DND-41 (cell line): ENCODE results near the gene LMO3.

Experiments used
- ATAC-seq: fragments of 200-7000 bp; cut with Tn5 transposase; 3 replicates; pipeline ENCODE4 v1.9.1; 2021; ENCODE audit warnings: low read depth; ENCODE audit not compliant: insufficient read depth
- DNase-seq: peaks from one replicate; pipeline ENCODE4 v3.0.0-alpha.2; 2020
- H2AFZ ChIP-seq: 2 replicates; pipeline ENCODE4 v1.6.0; 2012; ENCODE audit warnings: low read depth, low read length
- H3K27ac ChIP-seq: 2 replicates; pipeline ENCODE4 v1.5.1; 2012; ENCODE audit warnings: low read length, inconsistent platforms
- H3K27me3 ChIP-seq: fragments of 200-600 bp; sonication (generic); 2 replicates; pipeline ENCODE4 v1.6.0; 2012; ENCODE audit warnings: low read length, mild to moderate bottlenecking, inconsistent platforms; ENCODE audit not compliant: insufficient read depth, poor library complexity
- H3K36me3 ChIP-seq: 2 replicates; pipeline ENCODE4 v1.5.1; 2012; ENCODE audit warnings: low read length, inconsistent platforms; ENCODE audit not compliant: insufficient read depth
- H3K4me1 ChIP-seq: 2 replicates; pipeline ENCODE4 v1.5.1; 2012; ENCODE audit warnings: mild to moderate bottlenecking, low read length; ENCODE audit not compliant: insufficient read depth
- H3K4me2 ChIP-seq: 2 replicates; pipeline ENCODE4 v1.6.0; 2012; ENCODE audit warnings: mild to moderate bottlenecking, moderate library complexity, low read length, inconsistent platforms; ENCODE audit not compliant: insufficient read depth
- H3K4me3 ChIP-seq, 2 experiments: fragments of 200-600 bp in 1 of 2; shearing (Covaris generic) in 1 of 2; 2 replicates each; pipeline ENCODE4 v1.5.1; 2012 to 2016; ENCODE audit warnings: inconsistent platforms in 2 of 2, low read length in 2 of 2, mild to moderate bottlenecking in 2 of 2, low read depth in 1 of 2, moderate library complexity in 1 of 2
- H3K79me2 ChIP-seq: 2 replicates; pipeline ENCODE4 v1.6.0; 2012; ENCODE audit warnings: low read length, inconsistent platforms; ENCODE audit not compliant: insufficient read depth
- H3K9ac ChIP-seq: 2 replicates; pipeline ENCODE4 v1.6.0; 2012; ENCODE audit warnings: low read depth, mild to moderate bottlenecking, inconsistent platforms, low read length, moderate library complexity
- H3K9me3 ChIP-seq: 2 replicates; pipeline ENCODE4 v1.5.1; 2012; ENCODE audit warnings: low read length, moderate library complexity, mild to moderate bottlenecking, inconsistent platforms; ENCODE audit not compliant: insufficient read depth, severe bottlenecking
- H4K20me1 ChIP-seq: 2 replicates; pipeline ENCODE4 v1.6.0; 2012; ENCODE audit warnings: low read length; ENCODE audit not compliant: insufficient read depth
- EZH2 ChIP-seq: IDR thresholded peaks from 3 replicates; pipeline ENCODE4 v1.6.1; 2012; ENCODE audit warnings: borderline replicate concordance, low read depth, mild to moderate bottlenecking, moderate library complexity, low read length, inconsistent platforms; ENCODE audit not compliant: severe bottlenecking
- TF ChIP-seq, protein P1 (sequence below): IDR thresholded peaks from 2 replicates; pipeline ENCODE4 v1.5.1; 2012; ENCODE audit warnings: borderline replicate concordance, low read length, moderate library complexity, mild to moderate bottlenecking; ENCODE audit not compliant: poor library complexity, severe bottlenecking; ENCODE audit errors: extremely low read depth

LMO3 gene

DNA sequence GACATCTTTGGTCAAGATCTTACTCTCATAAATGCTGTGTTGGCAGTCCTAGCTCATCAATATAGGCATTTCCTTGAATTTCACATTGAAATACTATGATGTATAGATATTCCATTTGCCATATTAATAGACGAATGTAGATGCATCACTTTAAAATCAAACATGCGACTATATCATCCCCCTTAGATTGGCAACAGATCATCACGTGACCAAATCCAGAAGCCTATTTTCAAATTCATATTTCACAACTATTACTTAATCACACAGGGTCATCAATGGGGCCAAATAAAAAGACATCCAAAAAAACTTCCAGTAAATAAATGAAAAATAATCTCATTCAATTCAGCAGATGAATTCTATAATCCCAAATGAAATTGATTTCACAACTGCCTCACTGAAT lies 15.3 kb downstream of the LMO3 start:
- Histone ChIP-seq H3K9ac (no peak overlapping the region), H3K27ac (no peak overlapping the region), H3K79me2 (no peaks in the 10 kb centered on the region), H3K4me3 (no peak overlapping the region), H2AFZ (no peak overlapping the region), H4K20me1 (no peaks in the 10 kb centered on the region), H3K36me3 (no peaks in the 10 kb centered on the region), H3K27me3 (no peaks in the 10 kb centered on the region), H3K4me2 (no peak overlapping the region), H3K9me3 (no peaks in the 10 kb centered on the region), H3K4me1 (no peaks in the 10 kb centered on the region)
- DNase-seq (no peak), ATAC-seq (no peak)
- TF ChIP-seq EZH2, result no peak
- TF ChIP-seq, protein P1, sequence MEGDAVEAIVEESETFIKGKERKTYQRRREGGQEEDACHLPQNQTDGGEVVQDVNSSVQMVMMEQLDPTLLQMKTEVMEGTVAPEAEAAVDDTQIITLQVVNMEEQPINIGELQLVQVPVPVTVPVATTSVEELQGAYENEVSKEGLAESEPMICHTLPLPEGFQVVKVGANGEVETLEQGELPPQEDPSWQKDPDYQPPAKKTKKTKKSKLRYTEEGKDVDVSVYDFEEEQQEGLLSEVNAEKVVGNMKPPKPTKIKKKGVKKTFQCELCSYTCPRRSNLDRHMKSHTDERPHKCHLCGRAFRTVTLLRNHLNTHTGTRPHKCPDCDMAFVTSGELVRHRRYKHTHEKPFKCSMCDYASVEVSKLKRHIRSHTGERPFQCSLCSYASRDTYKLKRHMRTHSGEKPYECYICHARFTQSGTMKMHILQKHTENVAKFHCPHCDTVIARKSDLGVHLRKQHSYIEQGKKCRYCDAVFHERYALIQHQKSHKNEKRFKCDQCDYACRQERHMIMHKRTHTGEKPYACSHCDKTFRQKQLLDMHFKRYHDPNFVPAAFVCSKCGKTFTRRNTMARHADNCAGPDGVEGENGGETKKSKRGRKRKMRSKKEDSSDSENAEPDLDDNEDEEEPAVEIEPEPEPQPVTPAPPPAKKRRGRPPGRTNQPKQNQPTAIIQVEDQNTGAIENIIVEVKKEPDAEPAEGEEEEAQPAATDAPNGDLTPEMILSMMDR, result no peak

DNA sequence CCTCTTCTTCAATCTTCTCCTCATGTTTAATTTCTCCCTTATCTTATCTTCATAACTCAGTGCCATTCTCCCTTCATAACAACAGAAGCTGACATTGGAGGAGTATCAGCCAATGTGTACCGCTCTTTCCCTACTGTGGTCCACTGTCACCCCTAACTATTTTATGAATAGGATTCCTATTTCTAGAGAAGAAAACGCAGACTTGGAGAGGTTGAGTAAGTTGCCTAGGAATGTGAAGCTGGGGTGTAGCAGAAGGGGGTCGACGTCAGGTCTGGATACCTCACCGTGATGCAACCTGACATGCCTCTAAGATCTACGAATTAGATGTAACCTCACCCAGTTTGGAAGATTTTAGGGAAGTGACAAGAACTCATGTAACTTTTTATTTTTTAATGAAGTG lies 17.1 kb downstream of the LMO3 start:
- Histone ChIP-seq H3K27me3 (no peaks in the 10 kb centered on the region), H2AFZ (no peak overlapping the region), H3K79me2 (no peaks in the 10 kb centered on the region), H3K36me3 (no peaks in the 10 kb centered on the region), H4K20me1 (no peaks in the 10 kb centered on the region), H3K4me2 (no peak overlapping the region), H3K9ac (no peak overlapping the region), H3K4me3 (no peak overlapping the region), H3K4me1 (no peaks in the 10 kb centered on the region), H3K9me3 (no peaks in the 10 kb centered on the region), H3K27ac (no peak overlapping the region)
- ATAC-seq (no peak), DNase-seq (no peak)
- no peak for TF ChIP-seq EZH2
- TF ChIP-seq, protein P1, result no peak

DNA sequence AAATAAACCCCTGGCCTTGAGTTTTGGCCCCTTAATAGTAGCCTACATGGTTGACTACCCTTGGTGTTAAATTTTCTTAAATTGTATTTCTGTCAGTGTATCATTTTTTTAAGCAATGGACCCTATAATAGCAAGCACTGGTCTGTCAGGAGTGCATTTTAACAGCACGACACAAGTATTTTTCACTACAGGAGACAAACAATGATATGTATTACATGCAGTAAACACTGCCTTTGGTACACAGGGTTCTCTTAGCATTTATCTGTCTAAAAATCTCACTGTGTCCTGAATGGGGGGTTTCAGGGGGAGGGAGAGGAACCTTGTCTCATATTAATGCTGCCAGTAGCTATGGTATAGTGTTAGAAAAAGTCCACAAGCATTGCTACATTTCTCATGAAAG lies 18.4 kb downstream of the LMO3 start:
- no peak overlapping the region for H2AFZ ChIP-seq
- no peaks in the 10 kb centered on the region for H3K9me3 ChIP-seq
- H3K27me3 ChIP-seq, result no peaks in the 10 kb centered on the region
- no peak overlapping the region for H3K4me3 ChIP-seq
- H3K36me3 ChIP-seq, result no peaks in the 10 kb centered on the region
- no peak overlapping the region for H3K27ac ChIP-seq
- TF ChIP-seq, protein P1, result no peak
- TF ChIP-seq EZH2, result no peak
- H3K79me2 ChIP-seq, result no peaks in the 10 kb centered on the region
- no peaks in the 10 kb centered on the region for H4K20me1 ChIP-seq
- ATAC-seq, result no peak
- DNase-seq, result no peak
- H3K4me2 ChIP-seq, result no peak overlapping the region
- no peaks in the 10 kb centered on the region for H3K4me1 ChIP-seq
- no peak overlapping the region for H3K9ac ChIP-seq

DNA sequence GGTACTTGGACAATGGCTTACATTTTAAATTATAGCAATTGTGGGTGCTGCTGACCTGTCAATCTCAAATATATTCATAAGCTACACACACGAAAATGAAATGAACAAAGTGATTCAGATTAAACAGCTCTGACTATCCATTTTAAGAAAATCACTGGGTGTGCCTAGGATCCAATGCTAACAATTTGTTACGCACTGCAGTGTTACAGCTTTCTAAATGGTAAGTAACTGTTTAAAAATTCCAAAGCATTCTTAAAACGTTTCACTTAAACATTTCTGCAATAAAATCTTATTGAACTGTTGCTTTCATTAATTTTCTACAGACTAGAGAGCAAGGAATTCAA lies 18.9 kb downstream of the LMO3 start:
- no peaks in the 10 kb centered on the region for H3K4me1 ChIP-seq
- no peaks in the 10 kb centered on the region for H3K36me3 ChIP-seq
- no peak for DNase-seq
- TF ChIP-seq, protein P1, result no peak
- no peak for TF ChIP-seq EZH2
- ATAC-seq, result no peak
- H3K9ac ChIP-seq, result no peak overlapping the region
- no peak overlapping the region for H3K27ac ChIP-seq
- no peaks in the 10 kb centered on the region for H4K20me1 ChIP-seq
- H3K4me2 ChIP-seq, result no peak overlapping the region
- no peaks in the 10 kb centered on the region for H3K27me3 ChIP-seq
- no peaks in the 10 kb centered on the region for H3K79me2 ChIP-seq
- H3K9me3 ChIP-seq, result no peaks in the 10 kb centered on the region
- H3K4me3 ChIP-seq, result no peak overlapping the region
- H2AFZ ChIP-seq, result no peak overlapping the region
